Measurements from ENCODE around the gene DAPK2.
A peak's percentile ranks its signal among the peaks of the same experiment; 100 is the strongest.
"Not testable (repeated sequence)": the region's sequence is repeated elsewhere in the genome, so short reads cannot be mapped to it uniquely, and the experiment has no call there.

DAPK2 gene

GRCh38 chr15:63971904-63972303, 74.4 kb downstream of the DAPK2 start:
- DNase-seq: no peak

- DNase-seq: no peak
These were observed 74.9 kb downstream of the DAPK2 start for GRCh38 chr15:63971427-63971805.

- no peak for DNase-seq
These were observed 75.5 kb downstream of the DAPK2 start for GRCh38 chr15:63970621-63971426.

- no peak for DNase-seq
These were observed 76.4 kb downstream of the DAPK2 start for GRCh38 chr15:63969652-63970421.

- no peak for DNase-seq
These were observed 77.6 kb downstream of the DAPK2 start for GRCh38 chr15:63968700-63969099.

GRCh38 chr15:63968122-63968524, 78.2 kb downstream of the DAPK2 start:
- no peak for DNase-seq

- no peak for DNase-seq
These were observed 78.7 kb downstream of the DAPK2 start for GRCh38 chr15:63967616-63968015.

GRCh38 chr15:63962947-63963721, 83.2 kb downstream of the DAPK2 start:
- DNase-seq: not testable (repeated sequence)

GRCh38 chr15:63953524-63953923, 92.8 kb downstream of the DAPK2 start:
- DNase-seq: no peak

- peak; percentile 89 for DNase-seq
These were observed 95.3 kb downstream of the DAPK2 start for GRCh38 chr15:63950911-63951481.

GRCh38 chr15:63948971-63949370, 97.3 kb downstream of the DAPK2 start:
- DNase-seq: no peak

GRCh38 chr15:63948436-63948835, 97.8 kb downstream of the DAPK2 start:
- no peak for DNase-seq

- DNase-seq: no peak
These were observed 99.1 kb downstream of the DAPK2 start for GRCh38 chr15:63947228-63947627.

- no peak for DNase-seq
These were observed 99.7 kb downstream of the DAPK2 start for GRCh38 chr15:63946524-63947065.

- DNase-seq: no peak
These were observed 100.4 kb downstream of the DAPK2 start for GRCh38 chr15:63945838-63946298.

GRCh38 chr15:63945007-63945788, 101.1 kb downstream of the DAPK2 start:
- DNase-seq: peak; percentile 42

GRCh38 chr15:63944681-63944955, 101.7 kb downstream of the DAPK2 start:
- no peak for DNase-seq

- no peak for DNase-seq
These were observed 102.2 kb downstream of the DAPK2 start for GRCh38 chr15:63943829-63944680.

- no peak for DNase-seq
These were observed 103.6 kb downstream of the DAPK2 start for GRCh38 chr15:63942486-63943365.
